MM.1S (cell line): ENCODE results near the gene TMEM59L.

Source experiments
- DNase-seq: peaks from one replicate; pipeline ENCODE4 v3.0.0-alpha.2; 2015
- H2AFZ ChIP-seq: fragments of 300-600 bp; sonication (generic); 2 replicates; pipeline ENCODE4 v1.6.0; 2016; ENCODE audit warnings: antibody characterized with exemption, low read length
- H3F3A ChIP-seq: fragments of 300-600 bp; sonication (generic); 2 replicates; pipeline ENCODE4 v1.6.1; 2016; ENCODE audit warnings: mild to moderate bottlenecking, antibody characterized with exemption, low read length, moderate library complexity, mixed read lengths; ENCODE audit not compliant: insufficient read depth
- H3K27ac ChIP-seq: fragments of 300-600 bp; sonication (generic); 2 replicates; pipeline ENCODE4 v1.5.1; 2016; ENCODE audit warnings: mild to moderate bottlenecking, low read length
- H3K27me3 ChIP-seq: fragments of 300-600 bp; sonication (generic); replicated peaks from 2 replicates; pipeline ENCODE4 v1.6.0; 2016; ENCODE audit warnings: low read length; ENCODE audit not compliant: insufficient read depth
- H3K36me3 ChIP-seq: fragments of 300-600 bp; sonication (generic); replicated peaks from 2 replicates; pipeline ENCODE4 v1.6.1; 2016; ENCODE audit warnings: mild to moderate bottlenecking, low read length, mixed read lengths; ENCODE audit not compliant: insufficient read depth
- H3K4me1 ChIP-seq: fragments of 300-600 bp; sonication (generic); 2 replicates; pipeline ENCODE4 v1.6.1; 2016; ENCODE audit warnings: low read length, mixed read lengths
- H3K4me2 ChIP-seq: fragments of 300-600 bp; sonication (generic); 2 replicates; pipeline ENCODE4 v1.6.0; 2016; ENCODE audit warnings: low read depth, low read length
- H3K4me3 ChIP-seq: fragments of 300-600 bp; sonication (generic); 2 replicates; pipeline ENCODE4 v1.5.1; 2016; ENCODE audit warnings: low read length, mixed read lengths
- H3K79me2 ChIP-seq: fragments of 300-600 bp; sonication (generic); 2 replicates; pipeline ENCODE4 v1.6.1; 2016; ENCODE audit warnings: mixed run types, low read length, mixed read lengths
- H3K9ac ChIP-seq: fragments of 300-600 bp; sonication (generic); 2 replicates; pipeline ENCODE4 v1.6.1; 2016; ENCODE audit warnings: low read length, mixed read lengths
- H3K9me2 ChIP-seq: fragments of 300-600 bp; sonication (generic); replicated peaks from 2 replicates; pipeline ENCODE4 v1.6.1; 2016; ENCODE audit warnings: mild to moderate bottlenecking, low read length, mixed read lengths; ENCODE audit not compliant: insufficient read depth
- H3K9me3 ChIP-seq: fragments of 300-600 bp; sonication (generic); replicated peaks from 2 replicates; pipeline ENCODE4 v1.6.1; 2016; ENCODE audit warnings: mild to moderate bottlenecking, low read length, mixed read lengths; ENCODE audit not compliant: insufficient read depth
- H4K20me1 ChIP-seq: fragments of 300-600 bp; sonication (generic); 2 replicates; pipeline ENCODE4 v1.6.1; 2016; ENCODE audit warnings: mild to moderate bottlenecking, low read length, moderate library complexity, mixed read lengths; ENCODE audit not compliant: insufficient read depth
- CTCF ChIP-seq: fragments of 300-600 bp; sonication (generic); IDR thresholded peaks from 2 replicates; pipeline ENCODE4 v1.5.1; 2016; ENCODE audit warnings: antibody characterized with exemption, low read length, mixed read lengths
- EZH2 ChIP-seq: fragments of 300-600 bp; sonication (generic); optimal IDR thresholded peaks from 2 replicates; pipeline ENCODE3; 2017; ENCODE audit warnings: low read depth, mild to moderate bottlenecking, antibody characterized with exemption, low read length, mixed read lengths
- EZH2phosphoT487 ChIP-seq: fragments of 300-600 bp; sonication (generic); IDR thresholded peaks from 2 replicates; pipeline ENCODE4 v1.6.1; 2018; ENCODE audit warnings: antibody characterized with exemption, low read length

TMEM59L gene

DNA sequence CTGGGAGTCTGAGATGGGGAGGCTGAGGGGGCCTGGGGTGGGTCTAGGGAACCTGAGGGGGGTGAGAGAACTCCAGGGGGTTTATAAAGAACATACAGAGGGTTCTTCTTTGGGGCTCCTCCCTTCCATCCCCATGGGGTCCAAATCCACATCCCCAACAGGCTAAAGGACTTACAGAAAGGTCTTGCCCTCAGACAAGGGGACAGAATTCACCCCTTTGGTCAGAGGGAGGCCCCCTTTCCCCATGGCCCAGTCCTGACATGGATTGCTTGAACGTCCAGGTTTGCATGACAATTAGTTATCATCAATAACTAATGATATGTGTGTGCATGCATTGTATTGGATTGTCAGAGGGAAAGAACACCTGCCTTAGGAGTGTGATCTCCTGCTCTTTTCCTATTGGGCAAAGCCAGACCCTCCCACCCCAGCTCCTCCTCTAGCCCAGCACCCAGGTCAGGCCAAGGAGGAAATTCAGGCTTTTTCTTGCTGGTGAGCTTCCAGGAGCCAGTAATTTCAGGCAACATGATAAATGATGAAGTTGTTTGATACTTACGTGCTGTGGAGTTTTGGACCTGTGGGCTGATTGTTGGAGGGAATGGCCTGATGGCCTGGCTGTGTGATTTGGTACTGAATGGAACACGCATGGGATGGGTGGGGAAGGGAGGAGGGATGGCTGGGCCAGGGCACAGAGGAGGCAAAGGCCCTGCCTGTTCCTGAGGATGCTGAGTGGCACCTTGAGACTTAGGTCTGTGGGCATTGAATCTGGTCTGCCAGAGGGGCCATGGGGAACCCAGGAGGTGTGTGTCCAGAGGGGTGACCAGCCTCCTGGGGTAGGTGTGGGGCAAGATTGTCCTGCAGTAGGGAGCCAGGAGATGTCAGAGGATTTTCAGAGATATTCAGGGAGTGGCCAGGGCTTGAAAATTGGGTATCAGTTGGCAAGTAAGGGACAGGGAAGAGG, 25.3 kb downstream of the TMEM59L start:
- Histone ChIP-seq H3K9me2 (no peaks in the 10 kb centered on the region), H3K4me1 (peaks cover 23% of the 10 kb centered on the region), H2AFZ (no peak overlapping the region), H3K4me3 (peak overlapping the region; percentile 98), H3K27me3 (no peaks in the 10 kb centered on the region), H3K79me2 (peaks cover 37% of the 10 kb centered on the region), H3K27ac (no peak overlapping the region), H4K20me1 (no peaks in the 10 kb centered on the region), H3F3A (no peaks in the 10 kb centered on the region), H3K9me3 (no peaks in the 10 kb centered on the region), H3K4me2 (peak overlapping the region; percentile 99), H3K9ac (peak overlapping the region; percentile 97; the same call in 1 of the 2 replicates), H3K36me3 (no peaks in the 10 kb centered on the region)
- peak; percentile 28 for DNase-seq
- TF ChIP-seq EZH2phosphoT487 (no peak), CTCF (no peak), EZH2 (no peak)

GRCh38 chr19:18639706-18640243, 27.1 kb downstream of the TMEM59L start:
- Histone ChIP-seq H3K9ac (no peak overlapping the region), H3K4me2 (no peak overlapping the region), H2AFZ (no peak overlapping the region), H3K4me3 (no peak overlapping the region), H3K9me3 (no peaks in the 10 kb centered on the region), H3K27me3 (no peaks in the 10 kb centered on the region), H3K79me2 (peaks cover 50% of the 10 kb centered on the region), H3F3A (no peaks in the 10 kb centered on the region), H3K36me3 (no peaks in the 10 kb centered on the region), H3K27ac (no peak overlapping the region), H3K4me1 (peaks cover 17% of the 10 kb centered on the region), H4K20me1 (no peaks in the 10 kb centered on the region), H3K9me2 (no peaks in the 10 kb centered on the region)
- DNase-seq, result no peak
- no peak for TF ChIP-seq EZH2phosphoT487
- TF ChIP-seq CTCF, result no peak
- TF ChIP-seq EZH2, result no peak

- H3K36me3 ChIP-seq, result no peaks in the 10 kb centered on the region
- no peak overlapping the region for H3K27ac ChIP-seq
- no peaks in the 10 kb centered on the region for H3K9me3 ChIP-seq
- no peak overlapping the region for H2AFZ ChIP-seq
- H3K9me2 ChIP-seq, result no peaks in the 10 kb centered on the region
- no peak overlapping the region for H3K4me3 ChIP-seq
- peaks cover 39% of the 10 kb centered on the region for H3K79me2 ChIP-seq
- no peaks in the 10 kb centered on the region for H3F3A ChIP-seq
- no peaks in the 10 kb centered on the region for H4K20me1 ChIP-seq
- no peaks in the 10 kb centered on the region for H3K4me1 ChIP-seq
- no peak overlapping the region for H3K4me2 ChIP-seq
- H3K9ac ChIP-seq, result no peak overlapping the region
- H3K27me3 ChIP-seq, result no peaks in the 10 kb centered on the region
- no peak for DNase-seq
- TF ChIP-seq CTCF, result no peak; the same call in 1 of the 2 replicates
- TF ChIP-seq EZH2, result no peak
- no peak for TF ChIP-seq EZH2phosphoT487
These were observed 31.7 kb downstream of the TMEM59L start for GRCh38 chr19:18644196-18645034.
